ENCODE data around the gene RBBP4.

Gene RBBP4

DNA sequence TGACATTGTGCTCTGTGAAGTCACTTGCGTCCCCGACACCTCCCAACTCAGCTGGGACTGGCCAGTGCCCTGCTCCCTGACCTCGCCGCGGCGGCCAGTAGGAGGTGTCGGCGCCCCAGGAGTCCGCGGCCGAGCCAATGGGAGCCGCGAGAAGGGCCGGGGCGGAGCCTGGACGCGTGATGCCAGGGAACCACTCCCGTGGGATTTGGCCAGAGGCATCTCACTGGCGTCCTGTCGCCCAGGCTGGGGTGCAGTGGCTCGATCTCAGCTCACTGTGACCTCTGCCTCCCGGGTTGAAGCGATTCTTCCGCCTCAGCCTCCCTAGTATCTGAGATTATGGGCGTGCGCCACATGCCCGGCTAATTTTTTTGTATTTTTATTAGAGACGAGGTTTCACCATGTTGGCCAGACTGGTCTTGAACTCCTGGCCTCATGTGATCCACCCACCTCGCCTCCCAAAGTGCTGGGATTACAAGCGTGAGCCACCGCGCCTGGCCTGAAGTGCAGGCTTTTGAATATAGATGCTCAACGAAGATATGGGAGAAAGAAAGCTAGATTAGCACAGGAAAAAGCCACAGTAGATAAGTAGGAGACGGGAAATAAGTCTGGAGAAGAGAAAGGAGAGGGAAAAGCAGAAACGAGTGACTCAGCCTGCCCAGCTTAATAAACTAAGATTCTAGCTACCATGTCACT is 38.7 kb upstream of the RBBP4 start (continued):
- TF ChIP-seq ZNF785 (tag by site-specific recombination; IDR thresholded peaks at IDR 0.05), result no peak
- no peak for TF ChIP-seq ZNF280C (tag by site-specific recombination; IDR thresholded peaks at IDR 0.05)
- TF ChIP-seq ZBTB10 (tag by site-specific recombination; IDR thresholded peaks at IDR 0.05), result peak; percentile 75
- no peak for TF ChIP-seq ZNF596 (tag by site-specific recombination; IDR thresholded peaks at IDR 0.05)
- 0 out of 2 replicates have a peak, but pooled peaks have one; percentile 75 for TF ChIP-seq ZFHX2 (tag by site-specific recombination; conservative IDR thresholded peaks at IDR 0.05)
- TF ChIP-seq, protein P1, sequence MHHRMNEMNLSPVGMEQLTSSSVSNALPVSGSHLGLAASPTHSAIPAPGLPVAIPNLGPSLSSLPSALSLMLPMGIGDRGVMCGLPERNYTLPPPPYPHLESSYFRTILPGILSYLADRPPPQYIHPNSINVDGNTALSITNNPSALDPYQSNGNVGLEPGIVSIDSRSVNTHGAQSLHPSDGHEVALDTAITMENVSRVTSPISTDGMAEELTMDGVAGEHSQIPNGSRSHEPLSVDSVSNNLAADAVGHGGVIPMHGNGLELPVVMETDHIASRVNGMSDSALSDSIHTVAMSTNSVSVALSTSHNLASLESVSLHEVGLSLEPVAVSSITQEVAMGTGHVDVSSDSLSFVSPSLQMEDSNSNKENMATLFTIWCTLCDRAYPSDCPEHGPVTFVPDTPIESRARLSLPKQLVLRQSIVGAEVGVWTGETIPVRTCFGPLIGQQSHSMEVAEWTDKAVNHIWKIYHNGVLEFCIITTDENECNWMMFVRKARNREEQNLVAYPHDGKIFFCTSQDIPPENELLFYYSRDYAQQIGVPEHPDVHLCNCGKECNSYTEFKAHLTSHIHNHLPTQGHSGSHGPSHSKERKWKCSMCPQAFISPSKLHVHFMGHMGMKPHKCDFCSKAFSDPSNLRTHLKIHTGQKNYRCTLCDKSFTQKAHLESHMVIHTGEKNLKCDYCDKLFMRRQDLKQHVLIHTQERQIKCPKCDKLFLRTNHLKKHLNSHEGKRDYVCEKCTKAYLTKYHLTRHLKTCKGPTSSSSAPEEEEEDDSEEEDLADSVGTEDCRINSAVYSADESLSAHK (tag by site-specific recombination; IDR thresholded peaks at IDR 0.05), result no peak
- no peak for TF ChIP-seq ZNF266 (tag by site-specific recombination; IDR thresholded peaks at IDR 0.05; ENCODE audit: low read depth)
- TF ChIP-seq, protein P2, sequence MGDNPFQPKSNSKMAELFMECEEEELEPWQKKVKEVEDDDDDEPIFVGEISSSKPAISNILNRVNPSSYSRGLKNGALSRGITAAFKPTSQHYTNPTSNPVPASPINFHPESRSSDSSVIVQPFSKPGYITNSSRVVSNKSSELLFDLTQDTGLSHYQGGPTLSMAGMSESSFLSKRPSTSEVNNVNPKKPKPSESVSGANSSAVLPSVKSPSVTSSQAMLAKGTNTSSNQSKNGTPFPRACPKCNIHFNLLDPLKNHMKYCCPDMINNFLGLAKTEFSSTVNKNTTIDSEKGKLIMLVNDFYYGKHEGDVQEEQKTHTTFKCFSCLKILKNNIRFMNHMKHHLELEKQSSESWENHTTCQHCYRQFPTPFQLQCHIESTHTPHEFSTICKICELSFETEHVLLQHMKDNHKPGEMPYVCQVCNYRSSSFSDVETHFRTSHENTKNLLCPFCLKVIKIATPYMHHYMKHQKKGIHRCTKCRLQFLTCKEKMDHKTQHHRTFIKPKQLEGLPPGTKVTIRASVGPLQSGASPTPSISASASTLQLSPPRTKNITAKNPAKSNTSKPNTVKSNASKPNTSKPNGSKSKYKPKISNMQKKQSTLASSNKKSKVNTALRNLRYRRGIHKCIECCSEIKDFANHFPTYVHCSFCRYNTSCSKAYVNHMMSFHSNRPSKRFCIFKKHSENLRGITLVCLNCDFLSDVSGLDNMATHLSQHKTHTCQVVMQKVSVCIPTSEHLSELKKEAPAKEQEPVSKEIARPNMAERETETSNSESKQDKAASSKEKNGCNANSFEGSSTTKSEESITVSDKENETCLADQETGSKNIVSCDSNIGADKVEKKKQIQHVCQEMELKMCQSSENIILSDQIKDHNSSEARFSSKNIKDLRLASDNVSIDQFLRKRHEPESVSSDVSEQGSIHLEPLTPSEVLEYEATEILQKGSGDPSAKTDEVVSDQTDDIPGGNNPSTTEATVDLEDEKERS (tag by site-specific recombination; IDR thresholded peaks at IDR 0.05), result no peak
- TF ChIP-seq, protein P3, sequence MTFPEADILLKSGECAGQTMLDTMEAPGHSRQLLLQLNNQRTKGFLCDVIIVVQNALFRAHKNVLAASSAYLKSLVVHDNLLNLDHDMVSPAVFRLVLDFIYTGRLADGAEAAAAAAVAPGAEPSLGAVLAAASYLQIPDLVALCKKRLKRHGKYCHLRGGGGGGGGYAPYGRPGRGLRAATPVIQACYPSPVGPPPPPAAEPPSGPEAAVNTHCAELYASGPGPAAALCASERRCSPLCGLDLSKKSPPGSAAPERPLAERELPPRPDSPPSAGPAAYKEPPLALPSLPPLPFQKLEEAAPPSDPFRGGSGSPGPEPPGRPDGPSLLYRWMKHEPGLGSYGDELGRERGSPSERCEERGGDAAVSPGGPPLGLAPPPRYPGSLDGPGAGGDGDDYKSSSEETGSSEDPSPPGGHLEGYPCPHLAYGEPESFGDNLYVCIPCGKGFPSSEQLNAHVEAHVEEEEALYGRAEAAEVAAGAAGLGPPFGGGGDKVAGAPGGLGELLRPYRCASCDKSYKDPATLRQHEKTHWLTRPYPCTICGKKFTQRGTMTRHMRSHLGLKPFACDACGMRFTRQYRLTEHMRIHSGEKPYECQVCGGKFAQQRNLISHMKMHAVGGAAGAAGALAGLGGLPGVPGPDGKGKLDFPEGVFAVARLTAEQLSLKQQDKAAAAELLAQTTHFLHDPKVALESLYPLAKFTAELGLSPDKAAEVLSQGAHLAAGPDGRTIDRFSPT (tag by site-specific recombination; IDR thresholded peaks at IDR 0.05), result peak; percentile 95
- no peak for TF ChIP-seq ZNF37A (tag by site-specific recombination; IDR thresholded peaks at IDR 0.05)
- no peak for TF ChIP-seq ZNF549 (tag by site-specific recombination; IDR thresholded peaks at IDR 0.05)
- no peak for TF ChIP-seq ZNF114 (tag by site-specific recombination; IDR thresholded peaks at IDR 0.05)
- no peak for TF ChIP-seq ZNF23 (tag by site-specific recombination; IDR thresholded peaks at IDR 0.05; ENCODE audit: borderline replicate concordance)
- TF ChIP-seq ZNF548 (tag by site-specific recombination; IDR thresholded peaks at IDR 0.05), result no peak
- TF ChIP-seq, protein P4, sequence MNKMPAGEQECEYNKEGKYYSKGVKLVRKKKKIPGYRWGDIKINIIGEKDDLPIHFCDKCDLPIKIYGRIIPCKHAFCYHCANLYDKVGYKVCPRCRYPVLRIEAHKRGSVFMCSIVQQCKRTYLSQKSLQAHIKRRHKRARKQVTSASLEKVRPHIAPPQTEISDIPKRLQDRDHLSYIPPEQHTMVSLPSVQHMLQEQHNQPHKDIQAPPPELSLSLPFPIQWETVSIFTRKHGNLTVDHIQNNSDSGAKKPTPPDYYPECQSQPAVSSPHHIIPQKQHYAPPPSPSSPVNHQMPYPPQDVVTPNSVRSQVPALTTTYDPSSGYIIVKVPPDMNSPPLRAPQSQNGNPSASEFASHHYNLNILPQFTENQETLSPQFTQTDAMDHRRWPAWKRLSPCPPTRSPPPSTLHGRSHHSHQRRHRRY (tag by site-specific recombination; IDR thresholded peaks at IDR 0.05), result no peak
- TF ChIP-seq ZNF558 (tag by site-specific recombination; IDR thresholded peaks at IDR 0.05), result no peak
- TF ChIP-seq PRDM10 (tag by site-specific recombination; IDR thresholded peaks at IDR 0.05), result peak; percentile 71; the same call in 1 of the 2 replicates
- no peak for TF ChIP-seq ZNF48 (tag by site-specific recombination; IDR thresholded peaks at IDR 0.05)
- TF ChIP-seq ZNF169 (tag by site-specific recombination; IDR thresholded peaks at IDR 0.05), result no peak
- no peak for TF ChIP-seq SETDB1 (IDR thresholded peaks at IDR 0.05; ENCODE audit: insufficient read length, low read length)

Data from HEK293 (cell line).